ENCODE data around the gene TTLL4. TPM values are rescaled to one million over a fixed set of nuclear protein-coding genes. Genes with fewer than 3 reads are reported as not detected.

TTLL4 gene
- total RNA-seq, 1 donor from 2014 or later, result 33.8 TPM

GRCh38 chr2:218694405-218695145, 16.1 kb upstream of the TTLL4 start:
- no peak overlapping the region for H3K27ac ChIP-seq (ENCODE audit: low read depth, low read length)
- H3K27ac Mint-ChIP-seq (ENCODE audit: unreplicated experiment), result peak overlapping the region; percentile 92
- no peak for FAIRE-seq
- H3K79me2 ChIP-seq (ENCODE audit: insufficient read depth, low read length), result no peaks in the 10 kb centered on the region
- H3K9me3 Mint-ChIP-seq (ENCODE audit: unreplicated experiment), result no peaks in the 10 kb centered on the region
- peaks cover 38% of the 10 kb centered on the region for H3K36me3 ChIP-seq (ENCODE audit: insufficient read depth, low read length)
- H3K4me2 ChIP-seq (ENCODE audit: low read length), result peak overlapping the region; percentile 30
- DNase-seq (ENCODE audit: low read depth), result peak; percentile 30
- H3K4me1 Mint-ChIP-seq (ENCODE audit: low read depth, unreplicated experiment), result peaks cover 23% of the 10 kb centered on the region
- no peaks in the 10 kb centered on the region for H3K27me3 ChIP-seq (ENCODE audit: insufficient read depth, low read length)
- H3K36me3 Mint-ChIP-seq (ENCODE audit: low read depth, unreplicated experiment), result peaks cover 36% of the 10 kb centered on the region
- no peak overlapping the region for H3K9ac ChIP-seq (ENCODE audit: low read length)
- TF ChIP-seq EZH2 (IDR thresholded peaks at IDR 0.05; ENCODE audit: insufficient read depth, low read length), result no peak
- TF ChIP-seq, protein P1, sequence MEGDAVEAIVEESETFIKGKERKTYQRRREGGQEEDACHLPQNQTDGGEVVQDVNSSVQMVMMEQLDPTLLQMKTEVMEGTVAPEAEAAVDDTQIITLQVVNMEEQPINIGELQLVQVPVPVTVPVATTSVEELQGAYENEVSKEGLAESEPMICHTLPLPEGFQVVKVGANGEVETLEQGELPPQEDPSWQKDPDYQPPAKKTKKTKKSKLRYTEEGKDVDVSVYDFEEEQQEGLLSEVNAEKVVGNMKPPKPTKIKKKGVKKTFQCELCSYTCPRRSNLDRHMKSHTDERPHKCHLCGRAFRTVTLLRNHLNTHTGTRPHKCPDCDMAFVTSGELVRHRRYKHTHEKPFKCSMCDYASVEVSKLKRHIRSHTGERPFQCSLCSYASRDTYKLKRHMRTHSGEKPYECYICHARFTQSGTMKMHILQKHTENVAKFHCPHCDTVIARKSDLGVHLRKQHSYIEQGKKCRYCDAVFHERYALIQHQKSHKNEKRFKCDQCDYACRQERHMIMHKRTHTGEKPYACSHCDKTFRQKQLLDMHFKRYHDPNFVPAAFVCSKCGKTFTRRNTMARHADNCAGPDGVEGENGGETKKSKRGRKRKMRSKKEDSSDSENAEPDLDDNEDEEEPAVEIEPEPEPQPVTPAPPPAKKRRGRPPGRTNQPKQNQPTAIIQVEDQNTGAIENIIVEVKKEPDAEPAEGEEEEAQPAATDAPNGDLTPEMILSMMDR (IDR thresholded peaks at IDR 0.05; ENCODE audit: insufficient read depth, low read depth, low read length), result no peak
- H3K4me3 ChIP-seq (ENCODE audit: insufficient read depth, low read depth, low read length), result no peak overlapping the region
- H4K20me1 ChIP-seq (ENCODE audit: insufficient read depth, low read length), result no peaks in the 10 kb centered on the region
- H3K4me3 Mint-ChIP-seq (ENCODE audit: unreplicated experiment), result no peak overlapping the region
- H3K4me1 ChIP-seq (ENCODE audit: insufficient read depth, low read length), result peaks cover 19% of the 10 kb centered on the region
- no peaks in the 10 kb centered on the region for H3K27me3 Mint-ChIP-seq (ENCODE audit: low read depth, unreplicated experiment)
- H3K9me3 ChIP-seq (ENCODE audit: insufficient read depth, low read depth, low read length), result no peaks in the 10 kb centered on the region
- no peak overlapping the region for H2AFZ ChIP-seq (ENCODE audit: low read depth, low read length)

GRCh38 chr2:218698885-218699284, 11.8 kb upstream of the TTLL4 start:
- Histone ChIP-seq H3K4me2 (ENCODE audit: low read length) (no peak overlapping the region), H3K36me3 (ENCODE audit: insufficient read depth, low read length) (peaks cover 27% of the 10 kb centered on the region), H3K79me2 (ENCODE audit: insufficient read depth, low read length) (no peaks in the 10 kb centered on the region), H3K9me3 (ENCODE audit: insufficient read depth, low read depth, low read length) (no peaks in the 10 kb centered on the region), H3K27me3 (ENCODE audit: insufficient read depth, low read length) (no peaks in the 10 kb centered on the region), H3K9ac (ENCODE audit: low read length) (no peak overlapping the region), H3K4me3 (ENCODE audit: insufficient read depth, low read depth, low read length) (no peak overlapping the region), H3K4me1 (ENCODE audit: insufficient read depth, low read length) (peaks cover 10% of the 10 kb centered on the region), H3K27ac (ENCODE audit: low read depth, low read length) (no peak overlapping the region), H2AFZ (ENCODE audit: low read depth, low read length) (no peak overlapping the region), H4K20me1 (ENCODE audit: insufficient read depth, low read length) (no peaks in the 10 kb centered on the region)
- Mint-ChIP-seq H3K9me3 (ENCODE audit: unreplicated experiment) (no peaks in the 10 kb centered on the region), H3K4me1 (ENCODE audit: low read depth, unreplicated experiment) (peaks cover 15% of the 10 kb centered on the region), H3K27me3 (ENCODE audit: low read depth, unreplicated experiment) (no peaks in the 10 kb centered on the region), H3K36me3 (ENCODE audit: low read depth, unreplicated experiment) (peaks cover 33% of the 10 kb centered on the region), H3K27ac (ENCODE audit: unreplicated experiment) (no peak overlapping the region), H3K4me3 (ENCODE audit: unreplicated experiment) (no peak overlapping the region)
- FAIRE-seq (no peak), DNase-seq (ENCODE audit: low read depth) (no peak)
- no peak for TF ChIP-seq EZH2 (IDR thresholded peaks at IDR 0.05; ENCODE audit: insufficient read depth, low read length)
- TF ChIP-seq, protein P1 (IDR thresholded peaks at IDR 0.05; ENCODE audit: insufficient read depth, low read depth, low read length), result no peak

- no peaks in the 10 kb centered on the region for H3K9me3 ChIP-seq (ENCODE audit: insufficient read depth, low read depth, low read length)
- TF ChIP-seq, protein P1 (IDR thresholded peaks at IDR 0.05; ENCODE audit: insufficient read depth, low read depth, low read length), result no peak
- no peak for TF ChIP-seq EZH2 (IDR thresholded peaks at IDR 0.05; ENCODE audit: insufficient read depth, low read length)
- no peak overlapping the region for H3K27ac ChIP-seq (ENCODE audit: low read depth, low read length)
- H3K4me3 ChIP-seq (ENCODE audit: insufficient read depth, low read depth, low read length), result no peak overlapping the region
- FAIRE-seq (no peak), DNase-seq (ENCODE audit: low read depth) (peak; percentile 53)
- Mint-ChIP-seq H3K4me3 (ENCODE audit: unreplicated experiment) (no peak overlapping the region), H3K27me3 (ENCODE audit: low read depth, unreplicated experiment) (no peaks in the 10 kb centered on the region), H3K27ac (ENCODE audit: unreplicated experiment) (no peak overlapping the region), H3K4me1 (ENCODE audit: low read depth, unreplicated experiment) (peaks cover 3% of the 10 kb centered on the region), H3K36me3 (ENCODE audit: low read depth, unreplicated experiment) (peaks cover 21% of the 10 kb centered on the region), H3K9me3 (ENCODE audit: unreplicated experiment) (no peaks in the 10 kb centered on the region)
- no peak overlapping the region for H3K9ac ChIP-seq (ENCODE audit: low read length)
- peaks cover 22% of the 10 kb centered on the region for H3K36me3 ChIP-seq (ENCODE audit: insufficient read depth, low read length)
- no peaks in the 10 kb centered on the region for H3K4me1 ChIP-seq (ENCODE audit: insufficient read depth, low read length)
- no peaks in the 10 kb centered on the region for H3K27me3 ChIP-seq (ENCODE audit: insufficient read depth, low read length)
- H3K79me2 ChIP-seq (ENCODE audit: insufficient read depth, low read length), result no peaks in the 10 kb centered on the region
- H2AFZ ChIP-seq (ENCODE audit: low read depth, low read length), result no peak overlapping the region
- H4K20me1 ChIP-seq (ENCODE audit: insufficient read depth, low read length), result no peaks in the 10 kb centered on the region
- no peak overlapping the region for H3K4me2 ChIP-seq (ENCODE audit: low read length)
Observed at GRCh38 chr2:218701806-218702205, 8.8 kb upstream of the TTLL4 start.

Data from astrocyte (in vitro differentiated cells and primary cell).